ENCODE results near the gene ASTL.

GRCh38 chr2:96105152-96105915 is 33.0 kb downstream of the ASTL start:
- TF ChIP-seq CTCF (IDR thresholded peaks at IDR 0.05; ENCODE audit: low read length) (no peak), EZH2 (optimal IDR thresholded peaks at IDR 0.05; ENCODE audit: low read depth, low read length) (no peak)
